Muscle of leg (tissue), 11 donors: ENCODE results near the gene GIPR. TPM values are rescaled to one million over a fixed set of nuclear protein-coding genes. Genes with fewer than 3 reads are reported as not detected.
"Not testable (repeated sequence)": the region's sequence is repeated elsewhere in the genome, so short reads cannot be mapped to it uniquely, and the experiment has no call there.

ENCODE experiments used
- DNase-seq: peaks from one replicate; pipeline ENCODE4 v3.0.0; 2013
- H3K27ac ChIP-seq: one replicate; pipeline ENCODE4 v1.5.1; 2013; ENCODE audit warnings: mild to moderate bottlenecking, low read length, control low read depth
- H3K27me3 ChIP-seq: one replicate; pipeline ENCODE4 v1.6.1; 2013; ENCODE audit warnings: low read length; ENCODE audit not compliant: control insufficient read depth, insufficient read depth
- H3K36me3 ChIP-seq: one replicate; pipeline ENCODE4 v1.6.1; 2013; ENCODE audit warnings: low read length; ENCODE audit not compliant: control insufficient read depth, insufficient read depth
- H3K4me1 ChIP-seq: one replicate; pipeline ENCODE4 v1.6.1; 2013; ENCODE audit warnings: low read length; ENCODE audit not compliant: control insufficient read depth, insufficient read depth
- H3K4me3 ChIP-seq: one replicate; pipeline ENCODE4 v1.5.1; 2013; ENCODE audit warnings: low read length, control low read depth
- H3K9me3 ChIP-seq: replicated peaks from 2 replicates; pipeline ENCODE4 v1.6.1; 2013; ENCODE audit warnings: low read depth, low read length; ENCODE audit not compliant: control insufficient read depth
- WGBS: methylation state at CpG from one replicate; pipeline ENCODE4 v1.1.5; 2013; ENCODE audit warnings: missing lambda C conversion rate; ENCODE audit not compliant: insufficient coverage; 5-methylcytosine and 5-hydroxymethylcytosine counted together
- polyA plus RNA-seq, 8 donors: library from polyadenylated mRNA; unstranded; fragments of 120-200 nt; gene quantifications; one replicate each; pipeline versions ENCODE4 v1.2.1 to v1.2.3, GENCODE V29; 2013; ENCODE audit warnings: inconsistent platforms in 1 of 8, low replicate concordance in 1 of 8; ENCODE audit not compliant: insufficient read length in 8 of 8, insufficient read depth in 1 of 8
- total RNA-seq: library from RNA; stranded (reverse); fragments of 120-200 nt; gene quantifications from one replicate; pipeline ENCODE4 v1.2.4, GENCODE V29; 2013

The GIPR gene
- total and polyA plus RNA-seq, 9 donors = 0.04 to 1.8 (median 0.26) TPM; not detected in 1

GRCh38 chr19:45712699-45713067, 44.7 kb downstream of the GIPR start:
- Histone ChIP-seq H3K9me3 (no peaks in the 10 kb centered on the region), H3K27ac (no peak overlapping the region), H3K27me3 (no peaks in the 10 kb centered on the region), H3K4me3 (no peak overlapping the region), H3K4me1 (peaks cover 3% of the 10 kb centered on the region), H3K36me3 (peaks cover 28% of the 10 kb centered on the region)
- WGBS = 89% methylated on average over 25 of the region's 25 CpGs
- no peak for DNase-seq

DNA sequence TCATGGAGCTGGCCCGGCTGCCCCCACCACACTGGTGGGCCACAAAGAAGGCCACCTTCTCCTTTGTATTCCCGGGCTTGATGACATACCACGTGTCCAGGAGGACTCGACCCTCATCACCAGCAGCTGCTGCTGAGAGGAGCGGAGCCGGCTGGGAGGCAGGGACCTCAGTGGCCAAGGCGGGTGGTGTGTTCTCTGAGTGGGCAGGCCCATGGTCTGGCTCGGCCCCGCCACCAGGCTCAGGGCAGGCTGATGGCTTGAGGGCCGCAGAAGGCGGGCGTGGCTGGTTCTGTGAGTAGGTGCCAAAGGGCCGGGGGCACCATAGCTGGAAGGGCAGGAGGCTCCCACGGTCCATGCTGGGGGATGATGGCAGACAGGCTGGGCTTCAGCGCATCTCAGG, 45.1 kb downstream of the GIPR start:
- H3K9me3 ChIP-seq = no peaks in the 10 kb centered on the region
- WGBS = 92% methylated on average over 11 of the region's 15 CpGs
- H3K27me3 ChIP-seq = no peaks in the 10 kb centered on the region
- no peak for DNase-seq
- H3K4me1 ChIP-seq = peaks cover 7% of the 10 kb centered on the region
- no peak overlapping the region for H3K27ac ChIP-seq
- peaks cover 28% of the 10 kb centered on the region for H3K36me3 ChIP-seq
- H3K4me3 ChIP-seq = no peak overlapping the region

DNA sequence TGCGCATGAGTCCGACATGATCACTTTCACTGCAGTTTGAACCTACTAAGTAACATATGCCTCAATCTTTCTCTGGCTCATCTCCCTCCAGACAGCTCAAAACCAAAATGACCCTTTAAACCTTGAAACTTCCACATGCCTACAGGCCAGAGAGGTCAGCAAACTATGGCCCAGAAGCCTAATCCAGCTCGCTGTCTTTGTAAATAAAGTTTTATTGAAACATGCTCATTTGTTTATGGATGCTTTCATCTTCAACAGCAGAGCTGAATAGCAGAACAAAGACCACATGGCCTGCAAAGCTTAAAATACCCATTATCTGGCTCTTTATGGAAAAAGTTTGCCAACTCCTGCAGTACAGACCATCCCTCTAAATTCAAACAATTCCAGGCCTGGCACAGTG, 47.1 kb downstream of the GIPR start:
- Histone ChIP-seq H3K36me3 (peaks cover 24% of the 10 kb centered on the region), H3K4me1 (peaks cover 9% of the 10 kb centered on the region), H3K27ac (no peak overlapping the region), H3K4me3 (no peak overlapping the region), H3K9me3 (no peaks in the 10 kb centered on the region), H3K27me3 (no peaks in the 10 kb centered on the region)
- WGBS = 92% methylated on average over 2 of the region's 3 CpGs
- no peak for DNase-seq

DNA sequence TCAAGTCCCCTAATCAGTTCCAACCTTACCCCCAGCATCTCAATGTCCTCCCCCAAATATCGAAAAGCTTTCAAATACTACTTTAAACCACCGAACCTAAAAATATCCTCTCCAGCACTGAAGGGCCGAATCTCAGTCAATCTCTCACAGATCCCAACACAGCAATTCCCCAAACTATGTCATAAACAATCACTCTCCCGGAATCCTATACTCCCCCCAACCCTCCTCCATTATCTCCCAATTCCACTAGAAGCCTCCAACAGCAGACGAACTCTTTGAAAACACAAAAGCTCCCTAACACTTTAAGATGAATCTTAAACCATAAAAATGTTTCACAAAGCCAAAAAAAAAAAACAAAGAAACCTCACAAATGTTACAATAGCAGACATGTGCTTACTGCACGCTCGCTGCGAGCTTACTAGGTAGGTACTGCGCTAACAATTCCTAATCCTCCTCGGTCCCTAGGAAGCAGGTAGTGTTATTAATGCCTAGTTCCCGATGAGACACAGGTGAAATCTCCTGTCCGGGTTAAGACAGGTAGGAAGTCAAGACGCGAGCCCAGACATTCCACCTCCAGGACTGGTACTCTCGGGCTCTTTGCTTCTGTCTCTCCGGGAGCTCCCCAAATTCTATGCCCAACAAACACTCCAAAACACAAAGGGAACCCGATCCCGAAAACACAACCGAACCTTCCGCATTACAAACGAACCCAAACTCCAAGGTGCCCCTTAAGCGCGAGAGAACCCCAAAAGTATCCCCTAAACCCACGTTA, 48.5 kb downstream of the GIPR start:
- WGBS = 3% methylated on average over 14 of the region's 24 CpGs
- peak; percentile 42 for DNase-seq

GRCh38 chr19:45717131-45717982, 49.3 kb downstream of the GIPR start:
- H3K4me3 ChIP-seq = peak overlapping the region; percentile 79
- no peaks in the 10 kb centered on the region for H3K9me3 ChIP-seq
- peak overlapping the region; percentile 95 for H3K27ac ChIP-seq
- H3K36me3 ChIP-seq = peaks cover 16% of the 10 kb centered on the region
- peak; percentile 100 for DNase-seq
- no peaks in the 10 kb centered on the region for H3K27me3 ChIP-seq
- WGBS = under 1% methylated on average over 26 of the region's 51 CpGs
- peaks cover 9% of the 10 kb centered on the region for H3K4me1 ChIP-seq

More for the DNA sequence above, 48.5 kb downstream of the GIPR start:
- Histone ChIP-seq H3K4me1 (peaks cover 9% of the 10 kb centered on the region), H3K27me3 (no peaks in the 10 kb centered on the region), H3K4me3 (peak overlapping the region; percentile 79), H3K27ac (peak overlapping the region; percentile 88), H3K36me3 (peaks cover 18% of the 10 kb centered on the region), H3K9me3 (no peaks in the 10 kb centered on the region)

- Histone ChIP-seq H3K27me3 (no peaks in the 10 kb centered on the region), H3K36me3 (peaks cover 10% of the 10 kb centered on the region), H3K27ac (peak overlapping the region; percentile 95), H3K4me1 (peaks cover 9% of the 10 kb centered on the region), H3K4me3 (peak overlapping the region; percentile 31), H3K9me3 (no peaks in the 10 kb centered on the region)
- no peak for DNase-seq
- 58% methylated on average over 6 of the region's 12 CpGs for whole genome bisulfite sequencing
These were observed 50.1 kb downstream of the GIPR start for GRCh38 chr19:45717983-45718650.

DNA sequence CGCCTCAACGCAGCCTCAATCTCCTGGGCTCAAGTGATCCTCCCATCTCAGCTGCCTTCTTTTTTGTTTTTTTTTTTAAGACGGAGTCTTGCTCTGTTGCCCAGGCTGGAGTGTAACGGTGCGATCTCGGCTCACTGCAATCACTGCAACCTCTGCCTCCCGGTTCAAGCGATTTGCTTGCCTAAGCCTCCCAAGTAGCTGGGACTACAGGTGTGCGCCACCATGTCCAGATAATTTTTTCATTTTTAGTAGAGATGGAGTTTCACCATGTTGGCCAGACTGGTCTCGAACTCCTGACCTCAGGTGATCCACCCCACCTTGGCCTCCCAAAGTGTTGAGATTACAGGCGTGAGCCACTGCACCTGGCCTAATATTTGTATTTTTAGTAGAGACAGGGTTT, 52.0 kb downstream of the GIPR start:
- not testable (repeated sequence) for H3K9me3 ChIP-seq, H3K4me3 ChIP-seq, H3K27me3 ChIP-seq, H3K4me1 ChIP-seq, H3K27ac ChIP-seq, DNase-seq
- 93% methylated on average over 6 of the region's 11 CpGs for WGBS
- H3K36me3 ChIP-seq = peaks cover 10% of the 10 kb centered on the region

- H3K27ac ChIP-seq, H3K27me3 ChIP-seq, H3K36me3 ChIP-seq, H3K4me1 ChIP-seq, DNase-seq, H3K4me3 ChIP-seq, H3K9me3 ChIP-seq: not testable (repeated sequence)
- WGBS = 94% methylated on average over 15 of the region's 18 CpGs
These were observed 60.7 kb downstream of the GIPR start for GRCh38 chr19:45728683-45729082.

- Histone ChIP-seq H3K4me1 (peaks cover 8% of the 10 kb centered on the region), H3K4me3 (peak overlapping the region; percentile 81), H3K27ac (peak overlapping the region; percentile 69), H3K27me3 (no peaks in the 10 kb centered on the region), H3K36me3 (no peaks in the 10 kb centered on the region), H3K9me3 (no peaks in the 10 kb centered on the region)
- 6% methylated on average over 6 of the region's 10 CpGs for WGBS
- no peak for DNase-seq
These were observed 61.8 kb downstream of the GIPR start for GRCh38 chr19:45729800-45730290.
